PC-9 (cell line): ENCODE measurements around the gene DPP10.

ENCODE experiments used
- EZH2 ChIP-seq: fragments of 200-600 bp; sonication (generic); IDR thresholded peaks from 2 replicates; pipeline ENCODE4 v1.8.0; 2017; ENCODE audit warnings: antibody characterized with exemption, low read depth
- TF ChIP-seq, protein P1 (sequence below): fragments of 200-600 bp; sonication (generic); conservative IDR thresholded peaks from 2 replicates; pipeline ENCODE4 v1.6.1; 2017; ENCODE audit warnings: mixed run types, antibody characterized with exemption, mild to moderate bottlenecking, moderate library complexity

GRCh38 chr2:114515882-114516281 is 73.4 kb downstream of the DPP10 start:
- TF ChIP-seq, protein P1, sequence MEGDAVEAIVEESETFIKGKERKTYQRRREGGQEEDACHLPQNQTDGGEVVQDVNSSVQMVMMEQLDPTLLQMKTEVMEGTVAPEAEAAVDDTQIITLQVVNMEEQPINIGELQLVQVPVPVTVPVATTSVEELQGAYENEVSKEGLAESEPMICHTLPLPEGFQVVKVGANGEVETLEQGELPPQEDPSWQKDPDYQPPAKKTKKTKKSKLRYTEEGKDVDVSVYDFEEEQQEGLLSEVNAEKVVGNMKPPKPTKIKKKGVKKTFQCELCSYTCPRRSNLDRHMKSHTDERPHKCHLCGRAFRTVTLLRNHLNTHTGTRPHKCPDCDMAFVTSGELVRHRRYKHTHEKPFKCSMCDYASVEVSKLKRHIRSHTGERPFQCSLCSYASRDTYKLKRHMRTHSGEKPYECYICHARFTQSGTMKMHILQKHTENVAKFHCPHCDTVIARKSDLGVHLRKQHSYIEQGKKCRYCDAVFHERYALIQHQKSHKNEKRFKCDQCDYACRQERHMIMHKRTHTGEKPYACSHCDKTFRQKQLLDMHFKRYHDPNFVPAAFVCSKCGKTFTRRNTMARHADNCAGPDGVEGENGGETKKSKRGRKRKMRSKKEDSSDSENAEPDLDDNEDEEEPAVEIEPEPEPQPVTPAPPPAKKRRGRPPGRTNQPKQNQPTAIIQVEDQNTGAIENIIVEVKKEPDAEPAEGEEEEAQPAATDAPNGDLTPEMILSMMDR: no peak
- no peak for TF ChIP-seq EZH2
